Neutrophil (primary cell): ENCODE measurements around the gene INPP5F.
A peak's percentile ranks its signal among the peaks of the same experiment; 100 is the strongest.

Experiments used
- H3K27ac ChIP-seq: fragments of 200-600 bp; sonication (generic); 2 replicates; pipeline ENCODE4 v1.5.1; 2016; ENCODE audit warnings: mild to moderate bottlenecking, moderate library complexity
- H3K27me3 ChIP-seq: fragments of 200-600 bp; sonication (generic); 2 replicates; pipeline ENCODE4 v1.6.0; 2016; ENCODE audit warnings: mild to moderate bottlenecking
- H3K36me3 ChIP-seq: fragments of 200-600 bp; sonication (generic); 2 replicates; pipeline ENCODE4 v1.5.1; 2017
- H3K4me1 ChIP-seq, 2 experiments: fragments of 200-600 bp in 1 of 2; sonication (generic) in 1 of 2; 1 replicate in 1 of 2; 2 replicates in 1 of 2; pipeline versions ENCODE4 v1.5.1 to v1.6.1; 2013 to 2016; ENCODE audit warnings: low read depth in 1 of 2, low read length in 1 of 2, mild to moderate bottlenecking in 1 of 2, moderate library complexity in 1 of 2; ENCODE audit not compliant: control insufficient read depth in 1 of 2, insufficient read depth in 1 of 2
- H3K4me3 ChIP-seq, 2 experiments: fragments of 200-600 bp in 1 of 2; sonication (generic) in 1 of 2; 1 replicate in 1 of 2; 2 replicates in 1 of 2; pipeline ENCODE4 v1.5.1; 2013 to 2016; ENCODE audit warnings: low read depth in 1 of 2, low read length in 1 of 2, mild to moderate bottlenecking in 1 of 2, moderate library complexity in 1 of 2
- H3K9me3 ChIP-seq: fragments of 200-600 bp; sonication (generic); 2 replicates; pipeline ENCODE4 v1.5.1; 2016
- CTCF ChIP-seq: fragments of 200-600 bp; sonication (generic); IDR thresholded peaks from 2 replicates; pipeline ENCODE4 v1.5.1; 2016; ENCODE audit warnings: antibody characterized with exemption

Gene INPP5F

GRCh38 chr10:119725828-119726675 is at the start of gene INPP5F:
Gene INPP5F (plus strand): TSS chr10:119726050. CDS start chr10:119726263, 213 bp downstream.
- peak; percentile 58 for TF ChIP-seq CTCF
- H3K9me3 ChIP-seq, result no peaks in the 10 kb centered on the region
- H3K4me3 ChIP-seq, result peak within 1 kb of the TSS; percentile 75 to 93
- H3K27ac ChIP-seq, result peak within 1 kb of the TSS; percentile 84
- H3K4me1 ChIP-seq, result peaks cover 16 to 17% of the 10 kb centered on the region in 2 experiments
- H3K27me3 ChIP-seq, result no peaks in the 10 kb centered on the region
- H3K36me3 ChIP-seq, result no peaks in the 10 kb centered on the region

GRCh38 chr10:119677126-119677525 is 48.7 kb upstream of the INPP5F start:
- Histone ChIP-seq H3K4me3 (no peak overlapping the region), H3K27ac (no peak overlapping the region), H3K27me3 (no peaks in the 10 kb centered on the region), H3K9me3 (no peaks in the 10 kb centered on the region), H3K36me3 (no peaks in the 10 kb centered on the region), H3K4me1 (peaks cover 15 to 18% of the 10 kb centered on the region in 2 experiments)
- TF ChIP-seq CTCF, result no peak

- Histone ChIP-seq H3K4me1 (peaks cover 16 to 20% of the 10 kb centered on the region in 2 experiments), H3K4me3 (no peak overlapping the region), H3K27ac (no peak overlapping the region), H3K27me3 (no peaks in the 10 kb centered on the region), H3K9me3 (no peaks in the 10 kb centered on the region), H3K36me3 (no peaks in the 10 kb centered on the region)
- no peak for TF ChIP-seq CTCF
Observed at GRCh38 chr10:119677904-119678755, 47.7 kb upstream of the INPP5F start.

GRCh38 chr10:119679480-119679829 is 46.4 kb upstream of the INPP5F start:
- TF ChIP-seq CTCF, result no peak
- Histone ChIP-seq H3K27ac (no peak overlapping the region), H3K4me1 (peaks cover 16 to 20% of the 10 kb centered on the region in 2 experiments)

GRCh38 chr10:119680050-119680449 is 45.8 kb upstream of the INPP5F start:
- Histone ChIP-seq H3K4me1 (peaks cover 16 to 20% of the 10 kb centered on the region in 2 experiments), H3K36me3 (no peaks in the 10 kb centered on the region), H3K27ac (peak overlapping the region; percentile 13), H3K4me3 (no peak overlapping the region), H3K27me3 (no peaks in the 10 kb centered on the region), H3K9me3 (no peaks in the 10 kb centered on the region)
- TF ChIP-seq CTCF, result no peak

More at GRCh38 chr10:119679480-119679829, 46.4 kb upstream of the INPP5F start:
- Histone ChIP-seq H3K4me3 (no peak overlapping the region), H3K27me3 (no peaks in the 10 kb centered on the region), H3K9me3 (no peaks in the 10 kb centered on the region), H3K36me3 (no peaks in the 10 kb centered on the region)
